ENCODE data around the gene ALDH1B1. TPM values are rescaled to one million over a fixed set of nuclear protein-coding genes. Genes with fewer than 3 reads are reported as not detected.

The ALDH1B1 gene
- 13.8 and 26.8 TPM in 2 replicates for total RNA-seq

DNA sequence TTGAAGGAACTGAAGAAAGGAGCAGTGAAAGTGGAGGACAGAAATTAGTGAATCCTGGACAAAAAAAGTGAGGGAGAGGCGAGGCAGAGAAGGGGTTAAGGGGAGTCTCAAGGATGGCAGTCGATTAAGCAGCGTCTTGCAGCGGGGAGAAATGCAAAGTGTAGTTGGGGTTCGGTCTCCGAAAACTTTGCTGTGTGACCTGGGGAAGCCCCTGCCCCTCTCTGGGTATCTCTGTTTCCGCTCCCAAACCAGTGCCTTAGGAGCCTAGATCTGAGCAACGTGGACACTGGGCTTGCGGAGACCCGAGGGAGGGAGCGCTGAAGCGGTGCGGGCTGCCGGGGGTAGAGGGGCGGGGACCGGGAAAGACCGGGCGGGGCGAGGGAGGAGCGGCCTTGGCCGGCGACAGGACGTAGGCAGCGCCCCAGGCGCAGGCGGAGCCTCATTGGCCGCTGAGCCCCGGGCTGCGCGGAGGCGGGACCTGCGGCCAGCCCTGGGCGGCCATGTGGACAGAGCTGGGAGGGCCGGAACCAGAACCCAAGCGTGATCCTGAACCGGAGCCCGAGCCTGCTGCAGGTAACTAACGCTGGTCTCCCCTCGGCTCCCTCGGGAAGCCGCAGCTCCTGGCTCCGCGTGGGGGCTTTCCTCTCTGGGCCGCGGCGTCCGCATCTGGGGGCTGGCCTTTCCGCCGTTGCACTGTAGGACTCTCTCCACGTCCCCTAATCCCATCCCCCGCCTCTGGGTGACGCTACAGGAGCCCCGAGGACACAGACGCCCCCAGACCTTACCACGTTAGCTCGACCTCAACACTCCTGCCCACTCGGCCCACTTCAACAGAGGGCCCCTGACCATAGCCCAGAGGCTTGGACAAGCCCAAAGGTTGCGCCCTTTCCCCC lies at the start of gene ALDH1B1:
Gene ALDH1B1 (plus strand): TSS at position 468 of the 893 bp plus-strand sequence. CDS start 3,047 bp downstream, outside the sequence.

DNA sequence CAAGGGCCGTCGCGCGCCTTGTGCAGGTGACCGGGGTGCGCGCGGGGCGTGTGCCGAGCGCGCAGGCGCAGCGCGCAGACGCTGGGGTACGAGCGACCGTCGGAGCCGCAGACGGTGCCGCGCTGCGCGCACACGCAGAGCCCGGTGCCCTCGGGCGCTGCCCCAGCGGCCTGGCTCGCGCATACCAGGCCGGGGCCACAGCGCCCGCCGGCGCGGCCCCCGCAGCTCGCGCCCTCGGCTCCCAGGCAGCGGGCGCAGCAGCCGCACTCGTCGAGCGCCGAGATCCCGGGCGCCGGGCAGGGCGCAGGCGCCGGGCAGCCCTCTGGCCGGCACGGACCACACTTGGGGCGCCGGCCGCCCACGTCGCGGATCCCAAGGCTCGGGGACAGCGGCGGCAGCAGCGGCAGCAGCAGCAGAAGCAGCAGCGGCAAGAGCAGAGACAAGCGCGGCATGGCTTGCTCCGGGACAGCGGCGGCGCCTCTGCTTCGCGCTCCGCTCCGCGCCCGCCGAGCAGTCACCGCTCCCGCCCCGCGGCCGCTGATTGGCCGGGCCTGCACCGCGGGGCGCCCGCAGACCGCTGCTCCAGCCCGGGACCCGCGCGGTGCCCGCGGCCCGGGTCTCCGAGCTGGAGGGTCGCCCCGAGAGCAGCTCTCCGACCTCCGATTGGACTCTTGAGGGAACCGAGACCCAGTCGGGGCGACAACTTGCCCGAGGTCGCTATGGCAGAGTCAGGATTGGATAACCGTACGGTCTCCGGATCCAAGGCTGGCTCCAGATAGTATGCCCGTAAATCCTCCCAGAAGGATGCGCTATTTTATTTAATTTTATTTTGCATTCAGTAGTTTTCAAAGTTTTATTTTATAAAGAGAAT lies 31.7 kb downstream of the ALDH1B1 start, which contains the start of gene IGFBPL1:
Gene IGFBPL1 (minus strand): TSS at position 482 of the 871 bp plus-strand sequence. CDS start 30 bp downstream, at position 452.

Other genes starting within 250 kb of the ALDH1B1 start
- 0.43 TPM in 1 of 2 replicates, not detected in the other for gene IGFBPL1, start 31.8 kb downstream of the ALDH1B1 start, total RNA-seq
- not detected in 2 replicates for gene ANKRD18A, start 227.9 kb downstream of the ALDH1B1 start, total RNA-seq

Measured in placental pericyte (primary cell).